ENCODE results near the gene HSPA13. TPM values are rescaled to one million over a fixed set of nuclear protein-coding genes. Genes with fewer than 3 reads are reported as not detected.

Gene HSPA13
- total and polyA plus RNA-seq, 4 donors, result 4.9 to 37.2 (median 13.2) TPM

- Histone ChIP-seq H3K27ac (ENCODE audit: low read depth in 1 of 2, low read length in 2 of 2) (no peak overlapping the region), H3K9me3 (ENCODE audit: control insufficient read depth in 4 of 4, low read length in 3 of 4) (peaks cover 3 to 23% (median 13%) of the 10 kb centered on the region in 4 donors), H3K4me3 (ENCODE audit: low read depth in 1 of 3, low read length in 3 of 3) (no peak overlapping the region), H3K27me3 (ENCODE audit: control insufficient read depth in 4 of 4, insufficient read depth in 4 of 4, low read length in 3 of 4) (no peaks in the 10 kb centered on the region), H3K4me1 (ENCODE audit: control insufficient read depth in 4 of 4, insufficient read depth in 4 of 4, low read length in 3 of 4) (no peaks in the 10 kb centered on the region), H3K9ac (ENCODE audit: low read depth in 1 of 2, low read length in 2 of 2) (no peak overlapping the region), H3K36me3 (ENCODE audit: control insufficient read depth in 4 of 4, insufficient read depth in 3 of 4, low read depth in 1 of 4, low read length in 3 of 4) (no peaks in the 10 kb centered on the region)
- TF ChIP-seq FOXA2 (IDR thresholded peaks at IDR 0.05), result no peak
- TF ChIP-seq GABPA (IDR thresholded peaks at IDR 0.05 in 1 of 2, conservative IDR thresholded peaks at IDR 0.05 in 1 of 2), result no peak
- TF ChIP-seq TAF1 (conservative IDR thresholded peaks at IDR 0.05), result no peak
- TF ChIP-seq NR2F2 (IDR thresholded peaks at IDR 0.05), result no peak
- TF ChIP-seq REST (IDR thresholded peaks at IDR 0.05), result no peak
- TF ChIP-seq, protein P1, sequence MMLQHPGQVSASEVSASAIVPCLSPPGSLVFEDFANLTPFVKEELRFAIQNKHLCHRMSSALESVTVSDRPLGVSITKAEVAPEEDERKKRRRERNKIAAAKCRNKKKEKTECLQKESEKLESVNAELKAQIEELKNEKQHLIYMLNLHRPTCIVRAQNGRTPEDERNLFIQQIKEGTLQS (IDR thresholded peaks at IDR 0.05), result no peak
- TF ChIP-seq RXRA (IDR thresholded peaks at IDR 0.05), result no peak
- TF ChIP-seq HNF4G (IDR thresholded peaks at IDR 0.05), result no peak
- no peak for TF ChIP-seq CTCF (IDR thresholded peaks at IDR 0.05; ENCODE audit: low read depth, low read length, missing input control)
- TF ChIP-seq, protein P2, sequence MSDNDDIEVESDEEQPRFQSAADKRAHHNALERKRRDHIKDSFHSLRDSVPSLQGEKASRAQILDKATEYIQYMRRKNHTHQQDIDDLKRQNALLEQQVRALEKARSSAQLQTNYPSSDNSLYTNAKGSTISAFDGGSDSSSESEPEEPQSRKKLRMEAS (IDR thresholded peaks at IDR 0.05), result no peak
- TF ChIP-seq JUND (IDR thresholded peaks at IDR 0.05), result no peak
- TF ChIP-seq, protein P3, sequence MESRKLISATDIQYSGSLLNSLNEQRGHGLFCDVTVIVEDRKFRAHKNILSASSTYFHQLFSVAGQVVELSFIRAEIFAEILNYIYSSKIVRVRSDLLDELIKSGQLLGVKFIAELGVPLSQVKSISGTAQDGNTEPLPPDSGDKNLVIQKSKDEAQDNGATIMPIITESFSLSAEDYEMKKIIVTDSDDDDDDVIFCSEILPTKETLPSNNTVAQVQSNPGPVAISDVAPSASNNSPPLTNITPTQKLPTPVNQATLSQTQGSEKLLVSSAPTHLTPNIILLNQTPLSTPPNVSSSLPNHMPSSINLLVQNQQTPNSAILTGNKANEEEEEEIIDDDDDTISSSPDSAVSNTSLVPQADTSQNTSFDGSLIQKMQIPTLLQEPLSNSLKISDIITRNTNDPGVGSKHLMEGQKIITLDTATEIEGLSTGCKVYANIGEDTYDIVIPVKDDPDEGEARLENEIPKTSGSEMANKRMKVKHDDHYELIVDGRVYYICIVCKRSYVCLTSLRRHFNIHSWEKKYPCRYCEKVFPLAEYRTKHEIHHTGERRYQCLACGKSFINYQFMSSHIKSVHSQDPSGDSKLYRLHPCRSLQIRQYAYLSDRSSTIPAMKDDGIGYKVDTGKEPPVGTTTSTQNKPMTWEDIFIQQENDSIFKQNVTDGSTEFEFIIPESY (IDR thresholded peaks at IDR 0.05), result no peak
- TF ChIP-seq SP1 (IDR thresholded peaks at IDR 0.05), result no peak
- no peak for TF ChIP-seq YY1 (IDR thresholded peaks at IDR 0.05)
- no peak for TF ChIP-seq HNF4A (conservative IDR thresholded peaks at IDR 0.05)
- TF ChIP-seq RAD21 (IDR thresholded peaks at IDR 0.05), result no peak
- TF ChIP-seq FOXA1 (IDR thresholded peaks at IDR 0.05), result no peak
- no peak for TF ChIP-seq EGR1 (IDR thresholded peaks at IDR 0.05; ENCODE audit: low read depth in 2 of 2)
- no peak for DNase-seq (ENCODE audit: low spot score)
- 64% methylated on average over 2 of the region's 2 CpGs for WGBS
Observed at GRCh38 chr21:14414932-14415508, 32.1 kb upstream of the HSPA13 start.

All from liver (tissue), 9 donors.